Osteoblast (primary cell): ENCODE data around the gene GAMT. TPM values are rescaled to one million over a fixed set of nuclear protein-coding genes. Genes with fewer than 3 reads are reported as not detected.

Experiments
- DNase-seq: peaks from one replicate; pipeline ENCODE4 v3.0.0; 2011; ENCODE audit warnings: low spot score, mixed read lengths; ENCODE audit not compliant: insufficient read length; ENCODE audit errors: missing footprints
- H2AFZ ChIP-seq: 2 replicates; pipeline ENCODE4 v1.6.0; 2011; ENCODE audit warnings: mild to moderate bottlenecking, low read length
- H3K27ac ChIP-seq: 2 replicates; pipeline ENCODE4 v1.5.1; 2011; ENCODE audit warnings: mild to moderate bottlenecking, low read depth, low read length, moderate library complexity
- H3K27me3 ChIP-seq: 2 replicates; pipeline ENCODE4 v1.6.0; 2012; ENCODE audit warnings: mild to moderate bottlenecking, control low read depth, inconsistent platforms, low read length, moderate library complexity; ENCODE audit not compliant: insufficient read depth
- H3K36me3 ChIP-seq: 2 replicates; pipeline ENCODE4 v1.5.1; 2011; ENCODE audit warnings: mild to moderate bottlenecking, low read length, control low read depth, moderate library complexity; ENCODE audit not compliant: insufficient read depth
- H3K4me1 ChIP-seq: 2 replicates; pipeline ENCODE4 v1.5.1; 2011; ENCODE audit warnings: mild to moderate bottlenecking, low read length, control low read depth, moderate library complexity; ENCODE audit not compliant: insufficient read depth
- H3K4me2 ChIP-seq: 2 replicates; pipeline ENCODE4 v1.6.0; 2011; ENCODE audit warnings: mild to moderate bottlenecking, low read length; ENCODE audit not compliant: insufficient read depth
- H3K4me3 ChIP-seq: fragments of 200-600 bp; sonication (generic); 3 replicates; pipeline ENCODE4 v1.5.1; 2012; ENCODE audit warnings: mild to moderate bottlenecking, low read length, inconsistent platforms; ENCODE audit not compliant: insufficient read depth
- H3K79me2 ChIP-seq: 2 replicates; pipeline ENCODE4 v1.6.0; 2012; ENCODE audit warnings: mild to moderate bottlenecking, low read length, control low read depth, inconsistent platforms; ENCODE audit not compliant: insufficient read depth
- H3K9me3 ChIP-seq: 2 replicates; pipeline ENCODE4 v1.5.1; 2011; ENCODE audit warnings: low read depth, low read length, control low read depth
- H4K20me1 ChIP-seq: 2 replicates; pipeline ENCODE4 v1.6.0; 2012; ENCODE audit warnings: mild to moderate bottlenecking, low read length, control low read depth; ENCODE audit not compliant: insufficient read depth
- CTCF ChIP-seq: IDR thresholded peaks from 2 replicates; pipeline ENCODE4 v1.5.1; 2011; ENCODE audit warnings: mild to moderate bottlenecking, low read depth, low read length, moderate library complexity; ENCODE audit errors: extremely low read depth
- total RNA-seq: library from RNA; depleted of rRNA; stranded (reverse); fragments of >200 nt; gene quantifications from 2 replicates; pipeline ENCODE4 v1.2.3, GENCODE V29; 2012

Gene GAMT
- total RNA-seq, 1 donor = 25.0 TPM

GRCh38 chr19:1425902-1426301, 24.6 kb upstream of the GAMT start:
- Histone ChIP-seq H2AFZ (no peak overlapping the region), H3K27ac (no peak overlapping the region), H3K79me2 (peaks cover 75% of the 10 kb centered on the region), H3K4me1 (no peaks in the 10 kb centered on the region), H3K4me3 (no peak overlapping the region), H3K9me3 (no peaks in the 10 kb centered on the region), H3K36me3 (peaks cover 75% of the 10 kb centered on the region), H3K4me2 (no peak overlapping the region), H3K27me3 (no peaks in the 10 kb centered on the region), H4K20me1 (peaks cover 35% of the 10 kb centered on the region)
- DNase-seq = no peak
- no peak for TF ChIP-seq CTCF

GRCh38 chr19:1425102-1425837, 23.9 kb upstream of the GAMT start:
- Histone ChIP-seq H3K36me3 (peaks cover 81% of the 10 kb centered on the region), H3K4me2 (no peak overlapping the region), H4K20me1 (peaks cover 40% of the 10 kb centered on the region), H3K27me3 (no peaks in the 10 kb centered on the region), H3K79me2 (peaks cover 79% of the 10 kb centered on the region), H3K27ac (no peak overlapping the region), H2AFZ (no peak overlapping the region), H3K4me3 (no peak overlapping the region), H3K4me1 (no peaks in the 10 kb centered on the region), H3K9me3 (no peaks in the 10 kb centered on the region)
- no peak for TF ChIP-seq CTCF
- peak; percentile 86 for DNase-seq

- Histone ChIP-seq H3K4me1 (no peaks in the 10 kb centered on the region), H3K9me3 (no peaks in the 10 kb centered on the region), H3K27me3 (no peaks in the 10 kb centered on the region), H3K27ac (no peak overlapping the region), H3K4me3 (no peak overlapping the region), H2AFZ (no peak overlapping the region), H4K20me1 (peaks cover 38% of the 10 kb centered on the region), H3K36me3 (peaks cover 81% of the 10 kb centered on the region), H3K4me2 (no peak overlapping the region), H3K79me2 (peaks cover 85% of the 10 kb centered on the region)
- no peak for TF ChIP-seq CTCF
- DNase-seq = no peak
Measured at GRCh38 chr19:1424192-1424955, 23.0 kb upstream of the GAMT start.

GRCh38 chr19:1423436-1424191, 22.3 kb upstream of the GAMT start:
- H3K9me3 ChIP-seq = no peaks in the 10 kb centered on the region
- H3K79me2 ChIP-seq = peaks cover 90% of the 10 kb centered on the region
- no peak overlapping the region for H2AFZ ChIP-seq
- H3K27ac ChIP-seq = no peak overlapping the region
- no peaks in the 10 kb centered on the region for H3K4me1 ChIP-seq
- H4K20me1 ChIP-seq = peaks cover 41% of the 10 kb centered on the region
- H3K4me2 ChIP-seq = no peak overlapping the region
- no peak overlapping the region for H3K4me3 ChIP-seq
- DNase-seq = no peak
- peaks cover 81% of the 10 kb centered on the region for H3K36me3 ChIP-seq
- no peak for TF ChIP-seq CTCF
- no peaks in the 10 kb centered on the region for H3K27me3 ChIP-seq
